ENCODE data around the gene USP49. TPM values are rescaled to one million over a fixed set of nuclear protein-coding genes. Genes with fewer than 3 reads are reported as not detected.

Gene USP49
- total and polyA plus RNA-seq, 2 of the 13 experiments (the other 11 are each of a cell fraction or from before 2014, with no cell fraction given), result 2.9 to 4.3 TPM

GRCh38 chr6:41768545-41769308 lies 126.4 kb downstream of the USP49 start (continued):
- 0 out of 2 replicates have a peak, but pooled peaks have one; percentile 40 for TF ChIP-seq ZIK1 (CRISPR knock-in tag; IDR thresholded peaks at IDR 0.05; ENCODE audit: borderline replicate concordance, low read depth)
- TF ChIP-seq ARNTL (CRISPR knock-in tag; IDR thresholded peaks at IDR 0.05), result no peak
- no peak for TF ChIP-seq ZNF33A (CRISPR knock-in tag; IDR thresholded peaks at IDR 0.05; ENCODE audit: borderline replicate concordance)
- TF ChIP-seq ZNF12 (CRISPR knock-in tag; IDR thresholded peaks at IDR 0.05), result no peak
- TF ChIP-seq FOXM1 (CRISPR knock-in tag; IDR thresholded peaks at IDR 0.05), result no peak
- no peak for TF ChIP-seq DR1 (CRISPR knock-in tag; IDR thresholded peaks at IDR 0.05)
- TF ChIP-seq TAF15 (IDR thresholded peaks at IDR 0.05; ENCODE audit: low read depth, low read length, poor library complexity, severe bottlenecking), result no peak
- no peak for TF ChIP-seq HINFP (CRISPR knock-in tag; IDR thresholded peaks at IDR 0.05; ENCODE audit: low read depth)
- TF ChIP-seq CREM (IDR thresholded peaks at IDR 0.05), result 0 out of 2 replicates have a peak, but pooled peaks have one; percentile 40
- TF ChIP-seq CREM (CRISPR knock-in tag; IDR thresholded peaks at IDR 0.05), result no peak
- no peak for TF ChIP-seq PREB (CRISPR knock-in tag; IDR thresholded peaks at IDR 0.05)
- no peak for TF ChIP-seq SNAI1 (CRISPR knock-in tag; IDR thresholded peaks at IDR 0.05; ENCODE audit: borderline replicate concordance)
- no peak for TF ChIP-seq RBAK (CRISPR knock-in tag; IDR thresholded peaks at IDR 0.05)
- TF ChIP-seq ARID5B (CRISPR knock-in tag; IDR thresholded peaks at IDR 0.05), result peak; percentile 55; the same call in 1 of the 2 replicates
- TF ChIP-seq HNF1A (IDR thresholded peaks at IDR 0.05; ENCODE audit: low read depth), result no peak
- TF ChIP-seq HNF1A (CRISPR knock-in tag; IDR thresholded peaks at IDR 0.05; ENCODE audit: borderline replicate concordance), result peak; percentile 39; the same call in 1 of the 2 replicates
- no peak for TF ChIP-seq ZNF761 (CRISPR knock-in tag; conservative IDR thresholded peaks at IDR 0.05)
- peak; percentile 37 for TF ChIP-seq TCF7 (IDR thresholded peaks at IDR 0.05; ENCODE audit: low read depth)
